Loucy (cell line): ENCODE results near the gene ROM1.

ENCODE experiments used
- CTCF ChIP-seq: fragments of 200-600 bp; sonication (generic); conservative IDR thresholded peaks from 2 replicates; pipeline ENCODE4 v1.5.1; 2014; ENCODE audit warnings: mild to moderate bottlenecking, antibody characterized with exemption, low read length
- EZH2phosphoT487 ChIP-seq: fragments of 200-600 bp; IDR thresholded peaks from 2 replicates; pipeline ENCODE4 v1.6.1; 2018; ENCODE audit warnings: antibody characterized with exemption, mild to moderate bottlenecking, moderate library complexity, borderline replicate concordance

- TF ChIP-seq CTCF (no peak), EZH2phosphoT487 (no peak)
These were observed 34.5 kb upstream of the ROM1 start for GRCh38 chr11:62578541-62578940.
